Measurements from ENCODE around the gene PRR11.

DNA sequence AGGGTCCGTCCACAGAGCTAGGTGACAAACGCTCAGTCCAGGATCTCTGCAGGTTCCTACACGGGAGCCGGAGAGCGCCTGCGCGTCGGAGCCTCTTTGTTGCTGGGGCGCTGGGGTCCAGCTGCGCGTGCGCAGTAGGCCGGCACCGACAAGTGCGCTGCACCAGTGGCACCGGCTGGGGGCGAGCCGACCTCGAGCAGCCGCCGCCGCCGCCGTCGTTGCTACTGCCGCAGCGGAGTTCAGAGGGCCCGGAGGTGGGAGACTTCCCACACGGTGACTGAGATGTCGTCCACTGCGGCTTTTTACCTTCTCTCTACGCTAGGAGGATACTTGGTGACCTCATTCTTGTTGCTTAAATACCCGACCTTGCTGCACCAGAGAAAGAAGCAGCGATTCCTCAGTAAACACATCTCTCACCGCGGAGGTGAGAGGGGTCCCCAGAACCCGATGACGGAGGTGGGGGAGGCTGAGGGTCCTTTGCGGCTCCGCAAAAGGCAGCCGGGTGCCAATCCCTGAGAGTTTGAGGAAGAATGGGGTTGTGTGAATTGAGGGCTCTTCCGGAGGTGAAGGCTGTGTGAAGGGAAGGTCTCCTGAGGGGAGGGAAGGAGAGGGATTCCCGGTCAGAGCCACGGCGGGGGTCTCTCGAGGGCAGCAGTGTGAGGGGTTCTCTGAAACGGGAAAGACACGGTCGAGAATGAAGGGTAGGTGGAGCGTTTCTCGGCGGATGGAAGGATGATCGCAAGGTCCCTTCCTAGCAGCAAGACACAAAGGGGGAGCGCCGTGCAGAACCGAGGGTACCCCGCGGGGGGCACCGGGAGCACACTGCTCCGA, 65.0 kb downstream of the PRR11 start, which contains the start of gene GDPD1:
- TF ChIP-seq EZH2 (optimal IDR thresholded peaks at IDR 0.05; ENCODE audit: low read depth, low read length): no peak
- TF ChIP-seq, protein P1, sequence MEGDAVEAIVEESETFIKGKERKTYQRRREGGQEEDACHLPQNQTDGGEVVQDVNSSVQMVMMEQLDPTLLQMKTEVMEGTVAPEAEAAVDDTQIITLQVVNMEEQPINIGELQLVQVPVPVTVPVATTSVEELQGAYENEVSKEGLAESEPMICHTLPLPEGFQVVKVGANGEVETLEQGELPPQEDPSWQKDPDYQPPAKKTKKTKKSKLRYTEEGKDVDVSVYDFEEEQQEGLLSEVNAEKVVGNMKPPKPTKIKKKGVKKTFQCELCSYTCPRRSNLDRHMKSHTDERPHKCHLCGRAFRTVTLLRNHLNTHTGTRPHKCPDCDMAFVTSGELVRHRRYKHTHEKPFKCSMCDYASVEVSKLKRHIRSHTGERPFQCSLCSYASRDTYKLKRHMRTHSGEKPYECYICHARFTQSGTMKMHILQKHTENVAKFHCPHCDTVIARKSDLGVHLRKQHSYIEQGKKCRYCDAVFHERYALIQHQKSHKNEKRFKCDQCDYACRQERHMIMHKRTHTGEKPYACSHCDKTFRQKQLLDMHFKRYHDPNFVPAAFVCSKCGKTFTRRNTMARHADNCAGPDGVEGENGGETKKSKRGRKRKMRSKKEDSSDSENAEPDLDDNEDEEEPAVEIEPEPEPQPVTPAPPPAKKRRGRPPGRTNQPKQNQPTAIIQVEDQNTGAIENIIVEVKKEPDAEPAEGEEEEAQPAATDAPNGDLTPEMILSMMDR (IDR thresholded peaks at IDR 0.05; ENCODE audit: low read length): peak; percentile 79
